ENCODE measurements around the gene TMOD3.

DNA sequence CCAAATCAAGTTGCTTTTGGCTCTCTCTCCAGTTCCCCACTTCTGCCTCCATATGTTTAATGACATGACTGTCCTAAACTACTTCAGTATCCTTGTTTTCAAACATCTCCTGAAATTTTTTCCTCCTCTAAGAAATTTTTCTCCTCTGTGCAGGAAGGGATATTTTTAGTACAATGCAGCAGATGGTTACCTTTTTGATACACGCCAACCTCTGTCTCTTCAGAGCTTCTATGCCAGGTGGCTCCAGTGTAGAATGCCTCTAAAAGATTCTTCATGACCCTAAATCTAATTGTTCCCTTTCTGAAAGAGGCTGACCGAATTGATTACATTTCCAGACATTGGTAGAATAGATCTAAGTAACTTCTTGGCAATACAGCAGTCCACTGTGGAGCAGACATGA, 33.7 kb downstream of the TMOD3 start:
- TF ChIP-seq, protein P1, sequence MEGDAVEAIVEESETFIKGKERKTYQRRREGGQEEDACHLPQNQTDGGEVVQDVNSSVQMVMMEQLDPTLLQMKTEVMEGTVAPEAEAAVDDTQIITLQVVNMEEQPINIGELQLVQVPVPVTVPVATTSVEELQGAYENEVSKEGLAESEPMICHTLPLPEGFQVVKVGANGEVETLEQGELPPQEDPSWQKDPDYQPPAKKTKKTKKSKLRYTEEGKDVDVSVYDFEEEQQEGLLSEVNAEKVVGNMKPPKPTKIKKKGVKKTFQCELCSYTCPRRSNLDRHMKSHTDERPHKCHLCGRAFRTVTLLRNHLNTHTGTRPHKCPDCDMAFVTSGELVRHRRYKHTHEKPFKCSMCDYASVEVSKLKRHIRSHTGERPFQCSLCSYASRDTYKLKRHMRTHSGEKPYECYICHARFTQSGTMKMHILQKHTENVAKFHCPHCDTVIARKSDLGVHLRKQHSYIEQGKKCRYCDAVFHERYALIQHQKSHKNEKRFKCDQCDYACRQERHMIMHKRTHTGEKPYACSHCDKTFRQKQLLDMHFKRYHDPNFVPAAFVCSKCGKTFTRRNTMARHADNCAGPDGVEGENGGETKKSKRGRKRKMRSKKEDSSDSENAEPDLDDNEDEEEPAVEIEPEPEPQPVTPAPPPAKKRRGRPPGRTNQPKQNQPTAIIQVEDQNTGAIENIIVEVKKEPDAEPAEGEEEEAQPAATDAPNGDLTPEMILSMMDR (conservative IDR thresholded peaks at IDR 0.05; ENCODE audit: low read depth in 2 of 2) = no peak
- TF ChIP-seq POLR2AphosphoS5 (IDR thresholded peaks at IDR 0.05; ENCODE audit: low read depth) (no peak), EZH2 (IDR thresholded peaks at IDR 0.05; ENCODE audit: low read depth, unreplicated experiment) (no peak), EZH2phosphoT487 (IDR thresholded peaks at IDR 0.05; ENCODE audit: unreplicated experiment) (no peak), ZNF331 (CRISPR knock-in tag; IDR thresholded peaks at IDR 0.05; ENCODE audit: low read depth) (no peak)
- TF ChIP-seq, protein P2, sequence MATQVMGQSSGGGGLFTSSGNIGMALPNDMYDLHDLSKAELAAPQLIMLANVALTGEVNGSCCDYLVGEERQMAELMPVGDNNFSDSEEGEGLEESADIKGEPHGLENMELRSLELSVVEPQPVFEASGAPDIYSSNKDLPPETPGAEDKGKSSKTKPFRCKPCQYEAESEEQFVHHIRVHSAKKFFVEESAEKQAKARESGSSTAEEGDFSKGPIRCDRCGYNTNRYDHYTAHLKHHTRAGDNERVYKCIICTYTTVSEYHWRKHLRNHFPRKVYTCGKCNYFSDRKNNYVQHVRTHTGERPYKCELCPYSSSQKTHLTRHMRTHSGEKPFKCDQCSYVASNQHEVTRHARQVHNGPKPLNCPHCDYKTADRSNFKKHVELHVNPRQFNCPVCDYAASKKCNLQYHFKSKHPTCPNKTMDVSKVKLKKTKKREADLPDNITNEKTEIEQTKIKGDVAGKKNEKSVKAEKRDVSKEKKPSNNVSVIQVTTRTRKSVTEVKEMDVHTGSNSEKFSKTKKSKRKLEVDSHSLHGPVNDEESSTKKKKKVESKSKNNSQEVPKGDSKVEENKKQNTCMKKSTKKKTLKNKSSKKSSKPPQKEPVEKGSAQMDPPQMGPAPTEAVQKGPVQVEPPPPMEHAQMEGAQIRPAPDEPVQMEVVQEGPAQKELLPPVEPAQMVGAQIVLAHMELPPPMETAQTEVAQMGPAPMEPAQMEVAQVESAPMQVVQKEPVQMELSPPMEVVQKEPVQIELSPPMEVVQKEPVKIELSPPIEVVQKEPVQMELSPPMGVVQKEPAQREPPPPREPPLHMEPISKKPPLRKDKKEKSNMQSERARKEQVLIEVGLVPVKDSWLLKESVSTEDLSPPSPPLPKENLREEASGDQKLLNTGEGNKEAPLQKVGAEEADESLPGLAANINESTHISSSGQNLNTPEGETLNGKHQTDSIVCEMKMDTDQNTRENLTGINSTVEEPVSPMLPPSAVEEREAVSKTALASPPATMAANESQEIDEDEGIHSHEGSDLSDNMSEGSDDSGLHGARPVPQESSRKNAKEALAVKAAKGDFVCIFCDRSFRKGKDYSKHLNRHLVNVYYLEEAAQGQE (IDR thresholded peaks at IDR 0.05; ENCODE audit: unreplicated experiment) = no peak
- TF ChIP-seq, protein P3, sequence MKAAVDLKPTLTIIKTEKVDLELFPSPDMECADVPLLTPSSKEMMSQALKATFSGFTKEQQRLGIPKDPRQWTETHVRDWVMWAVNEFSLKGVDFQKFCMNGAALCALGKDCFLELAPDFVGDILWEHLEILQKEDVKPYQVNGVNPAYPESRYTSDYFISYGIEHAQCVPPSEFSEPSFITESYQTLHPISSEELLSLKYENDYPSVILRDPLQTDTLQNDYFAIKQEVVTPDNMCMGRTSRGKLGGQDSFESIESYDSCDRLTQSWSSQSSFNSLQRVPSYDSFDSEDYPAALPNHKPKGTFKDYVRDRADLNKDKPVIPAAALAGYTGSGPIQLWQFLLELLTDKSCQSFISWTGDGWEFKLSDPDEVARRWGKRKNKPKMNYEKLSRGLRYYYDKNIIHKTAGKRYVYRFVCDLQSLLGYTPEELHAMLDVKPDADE (IDR thresholded peaks at IDR 0.05) = no peak

Data from GM23338 (cell line).